Fibroblast of villous mesenchyme (primary cell): Measurements from ENCODE around the gene CXCL12. TPM values are rescaled to one million over a fixed set of nuclear protein-coding genes. Genes with fewer than 3 reads are reported as not detected.

Source experiments
- DNase-seq: peaks from one replicate; pipeline ENCODE4 v3.0.0-alpha.2; 2010; ENCODE audit warnings: low read depth
- H3K4me3 ChIP-seq: 2 replicates; pipeline ENCODE4 v1.5.1; 2011; ENCODE audit warnings: low read depth, mild to moderate bottlenecking, low read length
- total RNA-seq: library from RNA; depleted of rRNA; stranded (reverse); fragments of >200 nt; gene quantifications from 2 replicates; pipeline ENCODE4 v1.2.3, GENCODE V29; 2012
- TF ChIP-seq, protein P1 (sequence below): IDR thresholded peaks from 2 replicates; pipeline ENCODE4 v1.5.1; 2012; ENCODE audit warnings: low read depth, mild to moderate bottlenecking, low read length; ENCODE audit not compliant: insufficient read depth

The CXCL12 gene
- total RNA-seq, 1 donor = 67.4 TPM

DNA sequence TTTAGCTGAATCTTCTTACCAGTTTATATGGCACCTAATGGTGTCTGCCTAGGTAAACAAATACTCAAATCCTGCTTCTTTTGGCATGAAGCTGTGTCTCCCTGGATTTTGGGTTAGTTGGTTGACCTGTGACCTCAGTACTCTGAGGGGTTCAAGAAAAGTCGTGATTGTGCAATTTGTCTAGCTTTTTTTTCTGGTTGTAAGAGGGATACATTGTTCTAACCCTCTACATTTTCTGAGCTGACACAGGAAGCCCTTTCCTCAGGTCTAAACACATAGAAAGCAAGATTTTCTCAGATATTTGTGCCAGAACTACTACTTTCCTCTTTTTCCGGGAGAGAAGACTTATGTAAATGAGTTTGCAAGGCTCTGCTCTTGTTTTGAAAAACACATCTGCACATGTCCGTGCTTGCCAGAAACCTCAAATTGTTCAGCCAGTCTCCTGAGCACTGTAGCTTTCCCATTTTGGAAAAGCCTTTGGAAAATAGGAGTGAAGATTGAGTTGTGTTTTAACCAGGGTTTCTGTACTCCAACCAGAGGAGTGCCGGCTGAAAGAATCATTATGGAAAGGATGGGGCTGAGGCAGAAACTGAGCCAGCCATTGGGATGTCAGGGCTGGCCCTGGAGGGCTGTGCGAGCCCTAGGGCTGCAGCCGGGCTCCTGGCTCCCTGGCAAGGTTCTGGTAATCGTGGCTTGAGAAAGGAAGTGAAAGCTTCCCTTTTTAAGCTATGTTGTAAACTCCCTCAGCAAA lies 31.3 kb upstream of the CXCL12 start:
- DNase-seq = peak; percentile 17
- no peak overlapping the region for H3K4me3 ChIP-seq
- TF ChIP-seq, protein P1, sequence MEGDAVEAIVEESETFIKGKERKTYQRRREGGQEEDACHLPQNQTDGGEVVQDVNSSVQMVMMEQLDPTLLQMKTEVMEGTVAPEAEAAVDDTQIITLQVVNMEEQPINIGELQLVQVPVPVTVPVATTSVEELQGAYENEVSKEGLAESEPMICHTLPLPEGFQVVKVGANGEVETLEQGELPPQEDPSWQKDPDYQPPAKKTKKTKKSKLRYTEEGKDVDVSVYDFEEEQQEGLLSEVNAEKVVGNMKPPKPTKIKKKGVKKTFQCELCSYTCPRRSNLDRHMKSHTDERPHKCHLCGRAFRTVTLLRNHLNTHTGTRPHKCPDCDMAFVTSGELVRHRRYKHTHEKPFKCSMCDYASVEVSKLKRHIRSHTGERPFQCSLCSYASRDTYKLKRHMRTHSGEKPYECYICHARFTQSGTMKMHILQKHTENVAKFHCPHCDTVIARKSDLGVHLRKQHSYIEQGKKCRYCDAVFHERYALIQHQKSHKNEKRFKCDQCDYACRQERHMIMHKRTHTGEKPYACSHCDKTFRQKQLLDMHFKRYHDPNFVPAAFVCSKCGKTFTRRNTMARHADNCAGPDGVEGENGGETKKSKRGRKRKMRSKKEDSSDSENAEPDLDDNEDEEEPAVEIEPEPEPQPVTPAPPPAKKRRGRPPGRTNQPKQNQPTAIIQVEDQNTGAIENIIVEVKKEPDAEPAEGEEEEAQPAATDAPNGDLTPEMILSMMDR = no peak

DNA sequence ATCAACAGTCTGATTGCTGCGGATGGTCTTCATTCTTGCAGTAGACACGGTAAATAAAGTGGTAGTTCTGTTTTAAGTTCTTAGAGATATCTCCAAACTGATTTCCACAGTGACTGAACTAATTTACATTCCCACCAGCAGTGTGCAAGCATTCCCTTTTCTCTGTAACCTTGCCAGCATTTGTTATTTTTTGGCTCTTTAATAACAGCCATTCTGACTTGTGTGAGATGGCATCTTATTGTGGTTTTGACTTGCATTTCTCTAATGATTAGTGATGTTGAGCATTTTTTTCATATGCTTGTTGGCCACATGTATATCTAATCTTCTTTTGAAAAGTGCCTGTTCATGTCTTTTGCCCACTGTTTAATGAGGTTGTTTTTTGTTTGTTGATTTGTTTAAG lies 30.2 kb upstream of the CXCL12 start:
- peak; percentile 14 for DNase-seq
- H3K4me3 ChIP-seq = no peak overlapping the region
- TF ChIP-seq, protein P1 = no peak

DNA sequence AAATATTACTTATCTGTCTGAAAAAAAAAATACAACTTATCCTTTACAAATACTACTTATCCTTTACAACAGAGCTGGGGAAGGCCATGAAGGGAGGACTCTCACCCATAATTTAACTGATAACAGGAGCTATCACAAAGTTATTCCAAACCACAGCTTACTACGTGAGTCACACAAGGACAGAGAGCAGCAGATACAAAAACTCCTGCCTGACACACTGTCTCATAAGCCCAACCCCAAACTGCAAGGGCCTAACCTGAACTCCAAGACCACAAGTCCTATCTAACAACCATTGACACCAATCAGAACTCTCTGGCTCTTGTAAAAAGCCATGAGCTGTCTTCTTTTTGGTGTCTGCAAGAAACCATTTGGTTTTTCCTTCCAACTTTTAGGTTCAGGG lies 28.5 kb upstream of the CXCL12 start:
- no peak for DNase-seq
- TF ChIP-seq, protein P1 = no peak
- H3K4me3 ChIP-seq = no peak overlapping the region

GRCh38 chr10:44411251-44411650 lies 26.4 kb upstream of the CXCL12 start:
- H3K4me3 ChIP-seq = no peak overlapping the region
- no peak for DNase-seq
- TF ChIP-seq, protein P1 = no peak

DNA sequence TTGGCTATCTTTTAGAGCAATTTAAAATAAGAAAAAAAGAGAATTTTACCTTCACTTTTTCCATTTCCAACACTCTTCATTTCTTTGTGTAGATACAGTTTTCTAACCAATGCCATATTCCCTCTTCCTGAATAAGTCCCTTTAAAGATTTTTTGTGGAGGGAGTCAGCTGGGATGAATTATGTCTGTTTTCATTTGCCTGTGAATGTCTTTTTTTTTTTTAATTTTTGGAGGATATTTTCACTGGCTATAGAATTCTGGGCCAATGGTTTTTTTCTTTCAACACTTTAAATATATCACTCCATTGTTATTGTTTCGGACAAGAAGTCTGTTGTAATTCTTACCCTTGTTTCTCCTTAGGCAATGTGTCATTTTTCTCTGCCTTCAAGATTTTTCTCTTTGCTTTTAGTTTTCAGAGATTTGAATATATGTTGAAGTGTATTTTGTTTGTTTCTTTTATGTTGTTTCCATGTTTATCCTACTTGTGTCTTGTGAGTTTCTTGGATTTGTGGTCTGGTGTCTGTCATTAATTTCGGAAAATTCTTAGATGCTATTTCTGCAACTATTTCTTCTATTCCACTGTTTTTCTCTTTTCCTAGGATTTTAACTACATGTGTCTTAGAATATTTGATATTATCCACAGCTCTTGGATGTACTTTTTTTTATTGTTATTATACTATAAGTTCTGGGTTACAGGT lies 20.0 kb upstream of the CXCL12 start:
- H3K4me3 ChIP-seq = no peak overlapping the region
- TF ChIP-seq, protein P1 = no peak
- DNase-seq = no peak

DNA sequence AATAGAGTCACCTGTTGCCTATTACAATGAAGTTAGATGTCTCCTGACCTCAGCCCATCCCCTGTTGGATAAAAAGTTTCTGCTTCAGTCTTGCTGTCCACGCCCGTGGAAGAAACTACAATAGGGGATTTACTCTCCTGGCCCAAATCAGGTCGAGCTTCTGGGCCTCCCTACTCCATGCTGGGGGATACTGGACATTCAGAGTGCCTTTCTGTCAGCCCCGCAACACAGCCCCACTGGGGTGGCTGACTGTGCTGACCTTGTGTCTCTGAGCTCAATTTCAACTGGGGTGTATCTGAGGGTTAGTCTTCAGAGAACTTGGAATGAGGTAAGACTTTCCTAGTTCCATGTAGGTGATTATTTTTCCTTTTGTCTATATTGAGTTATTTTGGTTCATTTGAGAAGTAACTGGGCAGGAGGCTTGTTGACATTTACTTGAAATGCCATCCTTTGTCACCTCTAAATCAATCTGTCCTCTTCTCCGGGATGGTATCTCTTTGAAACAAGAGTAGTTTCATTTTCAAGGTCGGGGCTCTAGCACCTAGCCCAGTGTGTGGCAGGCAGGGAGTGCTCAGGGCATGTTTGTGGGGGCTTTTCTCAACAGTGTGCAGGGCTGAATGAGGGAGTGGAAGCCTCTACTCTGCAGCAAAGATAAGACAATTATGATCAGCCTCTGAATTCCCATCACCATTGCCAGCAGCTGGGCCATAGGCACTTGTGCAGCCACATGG lies 17.7 kb upstream of the CXCL12 start:
- H3K4me3 ChIP-seq = no peak overlapping the region
- TF ChIP-seq, protein P1 = no peak
- no peak for DNase-seq
